ENCODE measurements around the gene FER. TPM values are rescaled to one million over a fixed set of nuclear protein-coding genes. Genes with fewer than 3 reads are reported as not detected.

Gene FER
- total and polyA plus RNA-seq, 9 of the 15 experiments (the other 6 are each of a cell fraction or from before 2014, with no cell fraction given): 6.7 to 18.2 (median 8.9) TPM

DNA sequence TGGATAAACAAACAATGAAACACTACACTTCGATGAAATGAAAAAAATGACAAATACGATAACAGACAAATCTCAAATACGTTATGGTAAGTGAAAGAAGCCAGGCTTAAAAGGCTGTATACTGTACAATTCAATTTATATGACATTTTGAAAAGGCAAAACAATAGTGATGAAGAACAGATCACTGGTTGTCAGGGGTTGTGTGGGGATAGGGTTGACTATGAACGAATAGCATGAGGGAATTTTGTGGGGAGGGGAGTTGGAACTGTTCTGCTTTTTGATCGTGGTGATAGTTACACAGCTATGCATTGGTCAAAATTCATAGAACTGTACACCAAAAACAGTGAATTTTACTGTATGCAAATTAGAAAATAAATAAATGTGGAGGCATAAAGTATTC is 7.8 kb upstream of the FER start (continued):
- TF ChIP-seq, protein P1, sequence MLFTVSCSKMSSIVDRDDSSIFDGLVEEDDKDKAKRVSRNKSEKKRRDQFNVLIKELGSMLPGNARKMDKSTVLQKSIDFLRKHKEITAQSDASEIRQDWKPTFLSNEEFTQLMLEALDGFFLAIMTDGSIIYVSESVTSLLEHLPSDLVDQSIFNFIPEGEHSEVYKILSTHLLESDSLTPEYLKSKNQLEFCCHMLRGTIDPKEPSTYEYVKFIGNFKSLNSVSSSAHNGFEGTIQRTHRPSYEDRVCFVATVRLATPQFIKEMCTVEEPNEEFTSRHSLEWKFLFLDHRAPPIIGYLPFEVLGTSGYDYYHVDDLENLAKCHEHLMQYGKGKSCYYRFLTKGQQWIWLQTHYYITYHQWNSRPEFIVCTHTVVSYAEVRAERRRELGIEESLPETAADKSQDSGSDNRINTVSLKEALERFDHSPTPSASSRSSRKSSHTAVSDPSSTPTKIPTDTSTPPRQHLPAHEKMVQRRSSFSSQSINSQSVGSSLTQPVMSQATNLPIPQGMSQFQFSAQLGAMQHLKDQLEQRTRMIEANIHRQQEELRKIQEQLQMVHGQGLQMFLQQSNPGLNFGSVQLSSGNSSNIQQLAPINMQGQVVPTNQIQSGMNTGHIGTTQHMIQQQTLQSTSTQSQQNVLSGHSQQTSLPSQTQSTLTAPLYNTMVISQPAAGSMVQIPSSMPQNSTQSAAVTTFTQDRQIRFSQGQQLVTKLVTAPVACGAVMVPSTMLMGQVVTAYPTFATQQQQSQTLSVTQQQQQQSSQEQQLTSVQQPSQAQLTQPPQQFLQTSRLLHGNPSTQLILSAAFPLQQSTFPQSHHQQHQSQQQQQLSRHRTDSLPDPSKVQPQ (CRISPR knock-in tag; IDR thresholded peaks at IDR 0.05; ENCODE audit: borderline replicate concordance): no peak
- TF ChIP-seq ESRRB (CRISPR knock-in tag; IDR thresholded peaks at IDR 0.05; ENCODE audit: borderline replicate concordance) (no peak), NEUROD1 (IDR thresholded peaks at IDR 0.05; ENCODE audit: borderline replicate concordance, low read depth, low read length, partially characterized antibody) (no peak), TCFL5 (CRISPR knock-in tag; conservative IDR thresholded peaks at IDR 0.05) (no peak), MTA3 (IDR thresholded peaks at IDR 0.05; ENCODE audit: borderline replicate concordance) (no peak), ZNF175 (CRISPR knock-in tag; IDR thresholded peaks at IDR 0.05; ENCODE audit: low read depth) (no peak), PHTF2 (CRISPR knock-in tag; IDR thresholded peaks at IDR 0.05) (no peak)
- TF ChIP-seq, protein P2, sequence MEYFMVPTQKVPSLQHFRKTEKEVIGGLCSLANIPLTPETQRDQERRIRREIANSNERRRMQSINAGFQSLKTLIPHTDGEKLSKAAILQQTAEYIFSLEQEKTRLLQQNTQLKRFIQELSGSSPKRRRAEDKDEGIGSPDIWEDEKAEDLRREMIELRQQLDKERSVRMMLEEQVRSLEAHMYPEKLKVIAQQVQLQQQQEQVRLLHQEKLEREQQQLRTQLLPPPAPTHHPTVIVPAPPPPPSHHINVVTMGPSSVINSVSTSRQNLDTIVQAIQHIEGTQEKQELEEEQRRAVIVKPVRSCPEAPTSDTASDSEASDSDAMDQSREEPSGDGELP (CRISPR knock-in tag; IDR thresholded peaks at IDR 0.05; ENCODE audit: borderline replicate concordance): no peak
- TF ChIP-seq, protein P3, sequence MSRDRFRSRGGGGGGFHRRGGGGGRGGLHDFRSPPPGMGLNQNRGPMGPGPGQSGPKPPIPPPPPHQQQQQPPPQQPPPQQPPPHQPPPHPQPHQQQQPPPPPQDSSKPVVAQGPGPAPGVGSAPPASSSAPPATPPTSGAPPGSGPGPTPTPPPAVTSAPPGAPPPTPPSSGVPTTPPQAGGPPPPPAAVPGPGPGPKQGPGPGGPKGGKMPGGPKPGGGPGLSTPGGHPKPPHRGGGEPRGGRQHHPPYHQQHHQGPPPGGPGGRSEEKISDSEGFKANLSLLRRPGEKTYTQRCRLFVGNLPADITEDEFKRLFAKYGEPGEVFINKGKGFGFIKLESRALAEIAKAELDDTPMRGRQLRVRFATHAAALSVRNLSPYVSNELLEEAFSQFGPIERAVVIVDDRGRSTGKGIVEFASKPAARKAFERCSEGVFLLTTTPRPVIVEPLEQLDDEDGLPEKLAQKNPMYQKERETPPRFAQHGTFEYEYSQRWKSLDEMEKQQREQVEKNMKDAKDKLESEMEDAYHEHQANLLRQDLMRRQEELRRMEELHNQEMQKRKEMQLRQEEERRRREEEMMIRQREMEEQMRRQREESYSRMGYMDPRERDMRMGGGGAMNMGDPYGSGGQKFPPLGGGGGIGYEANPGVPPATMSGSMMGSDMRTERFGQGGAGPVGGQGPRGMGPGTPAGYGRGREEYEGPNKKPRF (IDR thresholded peaks at IDR 0.05; ENCODE audit: low read depth, low read length): no peak
